ENCODE data around the gene HELT.

DNA sequence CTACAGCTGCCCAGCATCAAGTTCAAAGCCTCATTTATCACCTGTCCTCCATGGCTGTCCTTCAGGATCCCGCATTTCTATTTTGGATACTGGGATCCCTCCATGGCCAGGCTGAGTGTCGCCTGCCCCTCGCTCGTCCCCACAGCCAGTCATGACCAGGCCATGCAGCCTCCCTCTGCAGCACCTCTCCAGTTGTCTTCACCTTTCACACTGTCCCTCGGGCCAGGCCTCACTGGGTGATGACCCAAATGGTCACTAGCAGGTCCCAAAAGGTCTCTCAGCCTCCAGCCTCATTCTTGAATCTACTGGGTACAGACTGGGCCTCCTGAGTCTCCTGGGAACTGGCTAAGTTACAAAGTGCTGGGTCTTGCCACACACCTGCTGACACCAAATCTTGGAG lies 48.7 kb upstream of the HELT start:
- TF ChIP-seq EZH2 (IDR thresholded peaks at IDR 0.05; ENCODE audit: borderline replicate concordance) (no peak), EZH2phosphoT487 (IDR thresholded peaks at IDR 0.05; ENCODE audit: low read depth, severe bottlenecking, unreplicated experiment) (no peak)
- TF ChIP-seq, protein P1, sequence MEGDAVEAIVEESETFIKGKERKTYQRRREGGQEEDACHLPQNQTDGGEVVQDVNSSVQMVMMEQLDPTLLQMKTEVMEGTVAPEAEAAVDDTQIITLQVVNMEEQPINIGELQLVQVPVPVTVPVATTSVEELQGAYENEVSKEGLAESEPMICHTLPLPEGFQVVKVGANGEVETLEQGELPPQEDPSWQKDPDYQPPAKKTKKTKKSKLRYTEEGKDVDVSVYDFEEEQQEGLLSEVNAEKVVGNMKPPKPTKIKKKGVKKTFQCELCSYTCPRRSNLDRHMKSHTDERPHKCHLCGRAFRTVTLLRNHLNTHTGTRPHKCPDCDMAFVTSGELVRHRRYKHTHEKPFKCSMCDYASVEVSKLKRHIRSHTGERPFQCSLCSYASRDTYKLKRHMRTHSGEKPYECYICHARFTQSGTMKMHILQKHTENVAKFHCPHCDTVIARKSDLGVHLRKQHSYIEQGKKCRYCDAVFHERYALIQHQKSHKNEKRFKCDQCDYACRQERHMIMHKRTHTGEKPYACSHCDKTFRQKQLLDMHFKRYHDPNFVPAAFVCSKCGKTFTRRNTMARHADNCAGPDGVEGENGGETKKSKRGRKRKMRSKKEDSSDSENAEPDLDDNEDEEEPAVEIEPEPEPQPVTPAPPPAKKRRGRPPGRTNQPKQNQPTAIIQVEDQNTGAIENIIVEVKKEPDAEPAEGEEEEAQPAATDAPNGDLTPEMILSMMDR (IDR thresholded peaks at IDR 0.05; ENCODE audit: poor library complexity), result no peak
